GM19240 (cell line): ENCODE measurements around the gene NKAIN2.

ENCODE experiments used
- DNase-seq: peaks from one replicate; pipeline ENCODE4 v3.0.0; 2011; ENCODE audit warnings: low spot score; ENCODE audit not compliant: insufficient read length

NKAIN2 gene

GRCh38 chr6:123803504-123804013 lies at the start of gene NKAIN2:
NKAIN2 (plus strand) TSS chr6:123803865.
- no peak for DNase-seq

DNA sequence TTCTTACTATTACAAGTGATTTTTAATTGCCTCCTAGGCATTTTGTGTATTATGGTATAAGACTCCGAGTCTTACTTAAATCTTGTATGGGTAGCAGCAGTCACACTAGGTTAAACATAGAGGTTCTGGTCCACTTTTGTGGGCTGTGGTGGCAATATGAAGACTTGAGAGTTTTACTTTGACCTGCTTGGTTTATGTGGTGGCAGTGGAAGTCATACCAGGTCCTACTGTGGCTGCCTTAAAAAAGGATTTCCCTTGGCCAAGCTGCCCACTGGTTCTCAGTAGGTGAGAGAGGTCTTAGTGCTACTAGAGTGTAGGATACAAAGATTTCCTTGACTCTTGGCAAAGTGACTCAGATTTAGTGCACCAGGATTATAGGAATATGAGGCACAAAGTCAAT lies 44.2 kb upstream of the NKAIN2 start:
- no peak for DNase-seq

- DNase-seq = no peak
These were observed 39.8 kb upstream of the NKAIN2 start for GRCh38 chr6:123763904-123764303.

DNA sequence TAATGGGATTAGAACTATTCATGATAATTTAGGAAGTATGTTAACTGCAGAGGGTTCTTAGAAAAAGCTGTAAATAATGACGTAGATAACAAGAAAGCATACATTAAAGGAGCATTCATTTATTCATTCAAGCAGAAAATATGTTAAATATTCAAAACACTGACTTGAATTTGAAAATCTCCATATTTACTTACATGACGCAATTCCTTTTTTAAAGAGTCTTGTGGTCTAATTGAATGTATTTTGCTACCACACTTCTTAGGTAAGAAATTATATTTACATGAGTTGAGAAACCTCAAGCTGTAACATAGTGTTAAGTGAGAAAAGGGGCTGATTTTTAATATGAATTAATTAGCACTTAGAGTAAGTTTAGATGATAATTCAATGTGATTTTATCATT lies 38.9 kb upstream of the NKAIN2 start:
- DNase-seq = no peak

DNA sequence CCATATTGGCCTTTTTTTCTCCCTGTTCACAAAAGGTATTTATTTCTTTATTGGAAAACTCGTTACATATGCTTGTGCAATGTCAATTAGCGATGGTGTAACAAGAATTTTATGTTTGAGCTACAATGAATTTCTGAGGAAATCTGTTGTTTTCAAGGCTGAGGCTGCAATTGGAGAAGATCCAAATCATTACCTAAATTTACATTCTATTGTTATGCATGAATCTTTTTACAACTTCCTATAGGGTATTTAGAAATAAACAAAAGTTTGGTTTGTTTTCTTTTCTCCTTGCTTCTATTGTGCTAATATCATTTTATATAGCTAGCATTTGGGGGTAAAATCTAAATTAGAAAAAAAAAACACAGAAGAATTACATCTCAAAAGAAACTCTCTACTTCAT lies 34.7 kb upstream of the NKAIN2 start:
- DNase-seq = no peak

GRCh38 chr6:123769431-123769830 lies 34.2 kb upstream of the NKAIN2 start:
- no peak for DNase-seq

GRCh38 chr6:123770247-123770949 lies 33.3 kb upstream of the NKAIN2 start:
- no peak for DNase-seq

GRCh38 chr6:123771126-123771525 lies 32.5 kb upstream of the NKAIN2 start:
- no peak for DNase-seq

GRCh38 chr6:123777563-123777962 lies 26.1 kb upstream of the NKAIN2 start:
- no peak for DNase-seq

- DNase-seq = no peak
These were observed 23.6 kb upstream of the NKAIN2 start for GRCh38 chr6:123780021-123780420.

DNA sequence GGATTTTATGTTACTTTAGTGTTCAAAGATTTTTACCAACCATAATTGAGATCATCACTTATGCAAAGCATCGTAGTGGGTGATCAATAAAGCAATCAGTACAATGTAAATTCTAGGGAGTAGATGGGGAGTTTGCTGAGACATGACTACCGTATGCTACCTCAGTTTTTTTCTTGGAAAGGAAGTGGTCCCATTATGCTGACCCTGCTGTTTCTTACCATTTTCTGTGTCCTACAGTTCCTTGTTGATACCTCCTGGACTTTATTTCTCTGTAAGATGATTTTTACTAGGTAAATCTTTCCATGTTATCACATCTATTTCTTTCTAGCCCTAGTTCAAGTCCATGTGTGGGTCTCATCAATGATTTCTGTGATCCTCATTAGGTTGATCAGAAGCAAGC lies 19.3 kb upstream of the NKAIN2 start:
- DNase-seq = no peak

- DNase-seq = no peak
These were observed 18.6 kb upstream of the NKAIN2 start for GRCh38 chr6:123785039-123785438.

- no peak for DNase-seq
These were observed 15.3 kb upstream of the NKAIN2 start for GRCh38 chr6:123788319-123788718.

GRCh38 chr6:123794190-123794589 lies 9.5 kb upstream of the NKAIN2 start:
- no peak for DNase-seq

- DNase-seq = no peak
These were observed 8.9 kb upstream of the NKAIN2 start for GRCh38 chr6:123794799-123795198.

GRCh38 chr6:123801067-123801466 lies 2.6 kb upstream of the NKAIN2 start:
- no peak for DNase-seq

DNA sequence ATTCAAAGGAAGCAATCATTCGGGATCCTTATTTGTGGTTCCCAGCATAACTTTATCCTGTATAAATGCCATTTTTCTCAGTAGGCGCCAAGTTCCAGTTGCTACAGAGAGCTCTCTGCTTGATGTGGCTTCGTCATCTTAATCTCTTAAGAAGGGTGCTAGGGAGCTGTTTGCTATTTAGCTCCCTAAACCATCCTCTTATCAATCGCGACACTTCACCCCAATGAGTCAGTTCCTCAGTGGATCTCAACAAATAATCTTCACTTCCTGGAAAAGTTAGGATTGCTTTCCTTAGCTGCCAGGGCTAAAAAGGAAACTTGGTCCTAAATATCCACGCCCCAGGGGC lies 1.3 kb upstream of the NKAIN2 start:
- DNase-seq = no peak

GRCh38 chr6:123802697-123803503 lies 765 bp upstream of the NKAIN2 start:
- DNase-seq = peak; percentile 77

DNA sequence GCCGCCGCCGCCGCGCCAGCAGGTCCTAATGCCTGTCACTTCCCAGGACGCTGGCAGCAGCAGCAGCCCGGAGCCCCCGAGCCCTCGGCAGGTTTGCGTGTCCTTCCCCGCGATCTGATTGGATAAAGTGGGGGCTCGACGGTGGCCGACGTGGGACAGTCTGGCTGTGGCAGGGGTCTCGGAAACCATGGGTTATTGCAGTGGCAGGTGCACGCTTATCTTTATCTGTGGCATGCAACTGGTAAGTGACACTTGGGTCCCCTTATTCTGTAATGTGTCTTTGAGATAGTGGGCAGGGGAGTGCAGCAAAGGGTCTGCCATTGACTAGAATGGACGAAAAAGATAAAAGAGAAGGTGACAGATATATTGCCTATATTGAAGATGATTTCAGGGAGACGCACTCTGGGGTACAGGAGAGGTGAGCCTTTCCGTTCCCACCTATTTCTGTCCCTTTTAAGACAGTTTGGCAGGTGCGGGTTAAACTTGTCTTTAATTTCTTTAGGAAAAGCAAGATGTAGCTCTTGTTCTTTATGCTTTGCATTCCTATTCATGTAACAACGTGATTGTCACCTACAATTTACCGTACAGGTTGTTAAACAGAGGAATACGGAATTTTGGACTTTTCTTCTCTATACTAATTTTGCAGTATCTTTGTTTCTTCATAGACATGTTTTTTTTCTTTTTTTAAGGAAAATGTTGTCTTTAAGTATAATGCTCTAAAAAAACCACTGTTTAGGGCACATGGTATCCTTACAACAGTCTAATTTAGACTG lies 535 bp downstream of the NKAIN2 start:
- DNase-seq = no peak

DNA sequence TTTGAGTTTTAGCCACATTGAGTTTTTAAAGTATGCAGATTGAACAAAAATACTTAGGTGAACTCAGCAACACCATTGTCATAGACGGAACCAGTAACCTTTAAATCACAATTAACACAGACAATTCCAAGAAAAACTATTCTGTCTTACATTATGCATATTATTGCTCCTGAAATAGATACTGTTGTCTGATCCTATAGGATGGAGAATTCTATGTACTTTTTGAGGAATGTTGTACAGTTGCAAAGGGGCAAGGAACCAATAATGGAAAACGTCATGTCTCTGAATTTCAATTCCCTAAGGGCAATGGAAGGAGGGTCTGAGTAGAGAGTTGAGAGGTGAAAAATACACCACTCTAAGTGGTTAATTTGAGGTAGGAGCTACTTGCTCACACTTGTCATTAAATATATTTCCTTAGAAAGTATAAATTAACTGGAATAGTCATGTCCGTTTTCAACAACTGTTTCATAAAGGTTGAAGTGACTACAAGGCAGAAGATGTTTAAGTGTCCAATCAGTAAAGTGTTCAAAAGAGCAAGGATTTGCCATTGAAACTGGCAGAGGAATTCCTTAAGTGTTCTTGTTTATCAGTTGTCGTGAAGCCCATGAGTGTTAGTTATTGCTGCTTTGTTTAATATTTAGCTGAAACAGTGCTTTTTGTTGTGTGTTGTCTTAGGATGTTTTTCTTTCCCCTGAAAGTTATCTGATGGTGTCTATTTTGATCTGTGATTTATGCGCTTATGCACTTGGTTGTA lies 1.3 kb downstream of the NKAIN2 start:
- no peak for DNase-seq

DNA sequence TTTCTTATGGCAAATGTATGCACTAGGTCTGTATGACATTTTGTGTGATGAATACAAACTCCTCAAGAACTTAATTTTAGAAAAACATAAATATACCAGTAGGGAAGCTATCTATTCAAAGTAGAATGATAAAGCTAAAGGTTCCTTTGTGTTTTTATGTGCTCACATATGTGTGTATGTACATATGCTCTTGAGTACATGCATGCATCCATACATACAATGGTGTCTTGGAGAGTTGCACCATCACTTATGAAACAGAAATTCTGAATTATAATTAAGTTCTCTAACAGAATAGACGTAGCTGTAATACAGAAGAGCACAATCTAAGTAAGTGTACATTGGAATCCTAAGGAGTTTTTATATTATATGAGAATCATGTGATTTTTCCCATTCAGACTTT lies 2.3 kb downstream of the NKAIN2 start:
- no peak for DNase-seq
